DND-41 (cell line): ENCODE data around the gene OSTM1.

Source experiments
- ATAC-seq: fragments of 200-7000 bp; cut with Tn5 transposase; 3 replicates; pipeline ENCODE4 v1.9.1; 2021; ENCODE audit warnings: low read depth; ENCODE audit not compliant: insufficient read depth
- DNase-seq: peaks from one replicate; pipeline ENCODE4 v3.0.0-alpha.2; 2020
- H2AFZ ChIP-seq: 2 replicates; pipeline ENCODE4 v1.6.0; 2012; ENCODE audit warnings: low read depth, low read length
- H3K27ac ChIP-seq: 2 replicates; pipeline ENCODE4 v1.5.1; 2012; ENCODE audit warnings: low read length, inconsistent platforms
- H3K27me3 ChIP-seq: fragments of 200-600 bp; sonication (generic); 2 replicates; pipeline ENCODE4 v1.6.0; 2012; ENCODE audit warnings: low read length, mild to moderate bottlenecking, inconsistent platforms; ENCODE audit not compliant: insufficient read depth, poor library complexity
- H3K36me3 ChIP-seq: 2 replicates; pipeline ENCODE4 v1.5.1; 2012; ENCODE audit warnings: low read length, inconsistent platforms; ENCODE audit not compliant: insufficient read depth
- H3K4me1 ChIP-seq: 2 replicates; pipeline ENCODE4 v1.5.1; 2012; ENCODE audit warnings: mild to moderate bottlenecking, low read length; ENCODE audit not compliant: insufficient read depth
- H3K4me2 ChIP-seq: 2 replicates; pipeline ENCODE4 v1.6.0; 2012; ENCODE audit warnings: mild to moderate bottlenecking, moderate library complexity, low read length, inconsistent platforms; ENCODE audit not compliant: insufficient read depth
- H3K4me3 ChIP-seq, 2 experiments: fragments of 200-600 bp in 1 of 2; shearing (Covaris generic) in 1 of 2; 2 replicates each; pipeline ENCODE4 v1.5.1; 2012 to 2016; ENCODE audit warnings: inconsistent platforms in 2 of 2, low read length in 2 of 2, mild to moderate bottlenecking in 2 of 2, low read depth in 1 of 2, moderate library complexity in 1 of 2
- H3K79me2 ChIP-seq: 2 replicates; pipeline ENCODE4 v1.6.0; 2012; ENCODE audit warnings: low read length, inconsistent platforms; ENCODE audit not compliant: insufficient read depth
- H3K9ac ChIP-seq: 2 replicates; pipeline ENCODE4 v1.6.0; 2012; ENCODE audit warnings: low read depth, mild to moderate bottlenecking, inconsistent platforms, low read length, moderate library complexity
- H3K9me3 ChIP-seq: 2 replicates; pipeline ENCODE4 v1.5.1; 2012; ENCODE audit warnings: low read length, moderate library complexity, mild to moderate bottlenecking, inconsistent platforms; ENCODE audit not compliant: insufficient read depth, severe bottlenecking
- H4K20me1 ChIP-seq: 2 replicates; pipeline ENCODE4 v1.6.0; 2012; ENCODE audit warnings: low read length; ENCODE audit not compliant: insufficient read depth
- EZH2 ChIP-seq: IDR thresholded peaks from 3 replicates; pipeline ENCODE4 v1.6.1; 2012; ENCODE audit warnings: borderline replicate concordance, low read depth, mild to moderate bottlenecking, moderate library complexity, low read length, inconsistent platforms; ENCODE audit not compliant: severe bottlenecking
- TF ChIP-seq, protein P1 (sequence below): IDR thresholded peaks from 2 replicates; pipeline ENCODE4 v1.5.1; 2012; ENCODE audit warnings: borderline replicate concordance, low read length, moderate library complexity, mild to moderate bottlenecking; ENCODE audit not compliant: poor library complexity, severe bottlenecking; ENCODE audit errors: extremely low read depth

OSTM1 gene

DNA sequence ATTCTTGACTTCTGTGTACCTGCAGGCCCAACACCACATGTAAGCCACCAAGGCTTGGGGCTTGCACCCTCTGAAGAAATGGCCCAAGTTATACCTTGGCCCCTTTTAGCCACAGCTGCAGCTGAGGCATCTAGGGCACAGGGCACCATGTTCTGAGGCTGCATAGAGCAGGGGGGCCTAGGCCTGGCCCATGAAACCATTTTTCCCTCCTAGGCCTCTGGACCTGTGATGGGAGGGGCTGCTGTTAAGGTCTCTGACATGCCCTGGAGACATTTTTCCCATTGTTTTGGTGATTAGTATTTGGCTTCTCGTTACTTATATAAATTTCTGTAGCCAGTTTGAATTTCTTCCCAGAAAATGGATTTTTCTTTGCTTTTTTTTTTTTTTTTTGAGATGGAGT lies 66.2 kb downstream of the OSTM1 start:
- ATAC-seq: no peak
- no peak overlapping the region for H3K27ac ChIP-seq

DNA sequence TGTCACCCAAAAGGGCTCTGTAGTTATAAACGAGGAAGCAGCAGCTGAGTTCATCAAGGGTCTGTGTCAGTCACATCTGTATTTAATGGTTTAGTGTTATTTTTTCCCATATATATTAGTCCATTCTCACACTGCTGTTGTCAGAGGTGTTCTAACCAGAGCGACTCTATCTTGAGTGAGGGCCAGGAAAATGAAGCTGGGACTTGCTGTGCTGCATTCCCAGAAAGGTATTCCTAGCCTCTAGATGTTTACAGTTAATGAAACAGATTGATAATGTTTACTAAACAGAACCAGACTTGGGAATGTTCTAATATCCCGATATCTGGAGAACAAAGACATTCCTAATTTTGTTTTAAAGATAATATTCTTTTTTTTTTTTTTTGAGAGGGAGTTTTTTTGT lies 68.6 kb downstream of the OSTM1 start:
- DNase-seq (no peak), ATAC-seq (no peak)
- peaks cover 3% of the 10 kb centered on the region for H3K9me3 ChIP-seq
- no peaks in the 10 kb centered on the region for H3K27me3 ChIP-seq
- H3K36me3 ChIP-seq: no peaks in the 10 kb centered on the region
- no peak overlapping the region for H3K4me3 ChIP-seq
- H3K4me2 ChIP-seq: no peak overlapping the region
- H2AFZ ChIP-seq: no peak overlapping the region
- TF ChIP-seq, protein P1, sequence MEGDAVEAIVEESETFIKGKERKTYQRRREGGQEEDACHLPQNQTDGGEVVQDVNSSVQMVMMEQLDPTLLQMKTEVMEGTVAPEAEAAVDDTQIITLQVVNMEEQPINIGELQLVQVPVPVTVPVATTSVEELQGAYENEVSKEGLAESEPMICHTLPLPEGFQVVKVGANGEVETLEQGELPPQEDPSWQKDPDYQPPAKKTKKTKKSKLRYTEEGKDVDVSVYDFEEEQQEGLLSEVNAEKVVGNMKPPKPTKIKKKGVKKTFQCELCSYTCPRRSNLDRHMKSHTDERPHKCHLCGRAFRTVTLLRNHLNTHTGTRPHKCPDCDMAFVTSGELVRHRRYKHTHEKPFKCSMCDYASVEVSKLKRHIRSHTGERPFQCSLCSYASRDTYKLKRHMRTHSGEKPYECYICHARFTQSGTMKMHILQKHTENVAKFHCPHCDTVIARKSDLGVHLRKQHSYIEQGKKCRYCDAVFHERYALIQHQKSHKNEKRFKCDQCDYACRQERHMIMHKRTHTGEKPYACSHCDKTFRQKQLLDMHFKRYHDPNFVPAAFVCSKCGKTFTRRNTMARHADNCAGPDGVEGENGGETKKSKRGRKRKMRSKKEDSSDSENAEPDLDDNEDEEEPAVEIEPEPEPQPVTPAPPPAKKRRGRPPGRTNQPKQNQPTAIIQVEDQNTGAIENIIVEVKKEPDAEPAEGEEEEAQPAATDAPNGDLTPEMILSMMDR: no peak
- no peak for TF ChIP-seq EZH2
- H3K27ac ChIP-seq: no peak overlapping the region
- H3K4me1 ChIP-seq: no peaks in the 10 kb centered on the region
- no peak overlapping the region for H3K9ac ChIP-seq
- no peaks in the 10 kb centered on the region for H4K20me1 ChIP-seq
- H3K79me2 ChIP-seq: no peaks in the 10 kb centered on the region

More for the DNA sequence above, 66.2 kb downstream of the OSTM1 start:
- Histone ChIP-seq H2AFZ (no peak overlapping the region), H3K9ac (no peak overlapping the region), H3K4me2 (no peak overlapping the region), H3K36me3 (no peaks in the 10 kb centered on the region), H3K27me3 (no peaks in the 10 kb centered on the region), H3K79me2 (no peaks in the 10 kb centered on the region), H3K4me3 (no peak overlapping the region), H3K9me3 (peaks cover 3% of the 10 kb centered on the region), H4K20me1 (no peaks in the 10 kb centered on the region), H3K4me1 (no peaks in the 10 kb centered on the region)
- no peak for DNase-seq
- no peak for TF ChIP-seq EZH2

DNA sequence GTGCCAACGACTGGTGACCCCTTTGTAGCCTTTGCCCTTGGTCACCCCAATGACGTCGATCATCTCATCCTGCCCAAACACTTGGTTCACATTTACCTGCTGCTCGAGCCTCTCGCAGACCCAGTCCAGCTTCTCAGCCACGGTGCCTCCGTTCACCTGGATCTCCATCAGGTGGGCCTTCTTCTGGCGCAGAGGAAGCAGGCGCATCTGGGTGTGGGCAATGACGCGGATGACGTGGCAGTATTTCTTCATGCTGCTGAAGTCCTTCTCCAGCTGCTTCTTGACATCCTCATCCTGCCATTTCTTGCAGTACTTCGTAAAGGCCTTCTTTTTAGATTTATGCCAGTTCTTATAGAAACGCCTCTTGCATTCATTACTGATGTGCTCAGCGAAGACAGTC lies 69.7 kb downstream of the OSTM1 start:
- H3K9ac ChIP-seq: no peak overlapping the region
- no peak overlapping the region for H3K4me3 ChIP-seq
- ATAC-seq (no peak), DNase-seq (no peak)
- H3K4me2 ChIP-seq: no peak overlapping the region
- no peaks in the 10 kb centered on the region for H3K27me3 ChIP-seq
- H4K20me1 ChIP-seq: no peaks in the 10 kb centered on the region
- peaks cover 3% of the 10 kb centered on the region for H3K9me3 ChIP-seq
- H3K4me1 ChIP-seq: no peaks in the 10 kb centered on the region
- no peaks in the 10 kb centered on the region for H3K36me3 ChIP-seq
- TF ChIP-seq, protein P1: no peak
- no peak for TF ChIP-seq EZH2
- H3K79me2 ChIP-seq: no peaks in the 10 kb centered on the region
- no peak overlapping the region for H2AFZ ChIP-seq
- H3K27ac ChIP-seq: no peak overlapping the region

DNA sequence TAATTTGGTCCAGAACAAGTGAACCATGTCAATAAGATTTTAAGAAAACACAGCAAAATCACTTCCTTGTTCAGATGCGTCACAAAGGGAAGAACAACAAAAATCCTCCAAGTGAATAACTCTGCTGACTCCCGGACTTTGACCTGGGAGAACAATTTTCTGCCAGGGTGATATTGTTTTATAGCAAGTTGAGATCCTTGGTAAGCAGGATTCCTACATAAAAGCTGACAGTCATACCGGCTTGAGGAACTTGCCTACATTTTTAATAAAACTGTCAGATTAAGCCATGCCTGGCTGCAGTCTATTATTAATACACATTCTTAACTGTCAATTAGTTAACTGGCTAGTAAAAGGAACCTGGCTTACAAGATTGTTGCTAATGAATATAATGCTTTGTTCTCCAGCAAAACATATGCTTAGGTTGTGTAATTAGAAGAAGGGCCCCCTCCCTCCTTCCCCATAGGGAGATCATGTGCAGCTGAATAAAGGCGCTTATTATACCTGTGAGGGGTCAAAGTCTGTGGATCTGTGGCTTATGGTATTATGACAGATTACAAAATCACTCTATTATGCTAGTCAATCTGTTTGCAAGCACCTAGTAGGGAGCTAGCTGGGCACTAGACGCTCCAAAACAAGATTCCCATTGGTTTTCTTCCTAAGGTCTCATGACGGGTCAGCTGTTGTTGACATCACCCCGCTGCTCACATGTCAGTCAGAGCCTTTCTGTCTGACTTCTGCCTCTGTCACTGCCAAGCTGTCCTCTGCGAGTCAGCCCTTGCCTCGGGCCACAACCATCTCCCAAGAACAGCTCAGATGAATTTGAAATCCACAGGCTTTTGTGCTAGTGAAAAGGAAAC lies 71.9 kb downstream of the OSTM1 start:
- no peaks in the 10 kb centered on the region for H3K36me3 ChIP-seq
- H4K20me1 ChIP-seq: no peaks in the 10 kb centered on the region
- H3K4me3 ChIP-seq: no peak overlapping the region
- no peak overlapping the region for H3K27ac ChIP-seq
- no peak overlapping the region for H3K4me2 ChIP-seq
- no peaks in the 10 kb centered on the region for H3K27me3 ChIP-seq
- H3K4me1 ChIP-seq: no peaks in the 10 kb centered on the region
- no peak overlapping the region for H2AFZ ChIP-seq
- ATAC-seq: no peak
- TF ChIP-seq EZH2: no peak
- TF ChIP-seq, protein P1: no peak
- DNase-seq: no peak
- no peaks in the 10 kb centered on the region for H3K79me2 ChIP-seq
- H3K9me3 ChIP-seq: no peaks in the 10 kb centered on the region
- H3K9ac ChIP-seq: no peak overlapping the region
